BLaER1 (cell line): ENCODE results near the gene ATP8A2.

ENCODE experiments used
- H3K27ac ChIP-seq: shearing (Covaris generic); formaldehyde crosslinking; 2 replicates; pipeline ENCODE4 v1.8.1; 2022
- H3K27me3 ChIP-seq: shearing (Covaris generic); formaldehyde crosslinking; 2 replicates; pipeline ENCODE4 v1.8.1; 2022
- H3K36me3 ChIP-seq: shearing (Covaris generic); formaldehyde crosslinking; 2 replicates; pipeline ENCODE4 v1.8.1; 2022
- H3K4me1 ChIP-seq: shearing (Covaris generic); formaldehyde crosslinking; 2 replicates; pipeline ENCODE4 v1.8.1; 2022
- H3K4me2 ChIP-seq: shearing (Covaris generic); formaldehyde crosslinking; 2 replicates; pipeline ENCODE4 v1.8.1; 2022
- H3K4me3 ChIP-seq: shearing (Covaris generic); formaldehyde crosslinking; 2 replicates; pipeline ENCODE4 v1.8.1; 2022
- H3K9ac ChIP-seq: shearing (Covaris generic); formaldehyde crosslinking; 2 replicates; pipeline ENCODE4 v1.8.1; 2022
- H3K9me3 ChIP-seq: shearing (Covaris generic); formaldehyde crosslinking; 2 replicates; pipeline ENCODE4 v1.8.1; 2022
- H4K20me1 ChIP-seq: shearing (Covaris generic); formaldehyde crosslinking; 2 replicates; pipeline ENCODE4 v1.8.1; 2022
- Cebpa-rat ChIP-seq: shearing (Covaris generic); IDR thresholded peaks from 2 replicates; pipeline ENCODE4 v1.8.1; 2022

ATP8A2 gene

DNA sequence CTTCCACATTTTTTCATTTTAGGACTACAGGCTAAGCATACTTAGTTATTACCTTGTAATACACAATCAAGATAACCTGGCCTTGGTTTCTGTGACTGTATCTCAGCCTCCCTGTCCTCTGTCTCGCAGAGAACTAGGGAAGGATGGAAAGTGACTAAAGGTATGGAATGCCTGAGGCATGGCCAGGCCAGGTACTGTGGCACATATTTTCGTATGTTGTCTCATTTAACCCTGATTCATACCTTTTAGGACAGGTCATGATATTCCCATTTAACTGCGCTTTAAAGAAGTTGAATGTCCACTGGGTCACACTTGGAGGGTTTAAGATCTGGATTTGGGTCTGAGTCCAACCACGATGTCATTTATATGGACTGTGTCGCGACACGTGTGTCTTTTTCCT lies 357.4 kb downstream of the ATP8A2 start:
- Histone ChIP-seq H3K4me3 (no peak overlapping the region), H3K4me2 (no peak overlapping the region), H3K4me1 (no peaks in the 10 kb centered on the region), H3K9ac (no peak overlapping the region), H3K9me3 (no peaks in the 10 kb centered on the region), H4K20me1 (no peaks in the 10 kb centered on the region), H3K27ac (no peak overlapping the region), H3K27me3 (no peaks in the 10 kb centered on the region), H3K36me3 (no peaks in the 10 kb centered on the region)
- TF ChIP-seq Cebpa-rat = no peak

DNA sequence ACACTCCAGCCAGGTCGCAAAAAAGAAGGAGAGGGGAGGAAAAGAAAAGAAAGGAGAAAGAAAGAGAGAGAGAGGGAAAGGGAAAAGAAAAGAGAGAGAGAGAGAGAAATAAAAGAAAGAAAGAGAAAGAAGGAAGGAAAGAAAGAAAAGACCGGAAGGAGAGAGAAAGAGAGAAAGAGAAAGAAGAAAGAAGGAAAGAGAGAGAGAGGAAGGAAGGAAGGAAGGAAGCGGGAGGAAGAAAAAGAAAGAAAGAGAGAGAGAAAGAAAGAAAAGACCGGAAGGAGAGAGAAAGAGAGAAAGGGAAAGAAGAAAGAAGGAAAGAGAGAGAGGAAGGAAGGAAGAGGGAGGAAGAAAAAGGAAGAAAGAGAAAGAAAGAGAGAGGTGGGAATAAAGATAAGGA lies 359.3 kb downstream of the ATP8A2 start:
- no peak overlapping the region for H3K4me2 ChIP-seq
- H3K4me1 ChIP-seq = no peaks in the 10 kb centered on the region

DNA sequence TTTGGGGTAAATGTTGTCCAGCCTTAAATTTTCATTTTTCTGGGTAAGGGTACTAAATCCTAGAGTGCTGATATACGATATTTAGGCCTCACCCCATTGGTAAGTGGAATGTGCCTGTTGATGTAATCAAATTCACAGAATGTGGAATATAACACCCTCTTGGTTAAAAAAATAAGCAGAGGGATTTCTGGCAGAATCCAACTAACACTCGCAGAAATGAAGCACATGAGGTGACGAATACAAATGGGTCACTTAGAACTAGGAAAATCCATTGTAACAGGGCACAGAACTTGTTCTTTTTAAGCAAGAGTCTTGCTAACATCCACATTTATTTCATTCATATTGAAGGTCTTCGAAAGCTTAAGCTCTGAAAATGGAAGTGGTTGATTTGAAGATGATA lies 359.8 kb downstream of the ATP8A2 start:
- Histone ChIP-seq H3K4me2 (no peak overlapping the region), H3K27ac (no peak overlapping the region), H3K27me3 (no peaks in the 10 kb centered on the region), H3K36me3 (no peaks in the 10 kb centered on the region), H4K20me1 (no peaks in the 10 kb centered on the region), H3K4me1 (peaks cover 1% of the 10 kb centered on the region), H3K4me3 (no peak overlapping the region), H3K9me3 (no peaks in the 10 kb centered on the region), H3K9ac (no peak overlapping the region)
- TF ChIP-seq Cebpa-rat = no peak

More for the DNA sequence above, 359.3 kb downstream of the ATP8A2 start:
- no peak overlapping the region for H3K9ac ChIP-seq
- H3K36me3 ChIP-seq = no peaks in the 10 kb centered on the region
- H3K27me3 ChIP-seq = no peaks in the 10 kb centered on the region
- TF ChIP-seq Cebpa-rat = no peak
- no peak overlapping the region for H3K4me3 ChIP-seq
- H3K9me3 ChIP-seq = no peaks in the 10 kb centered on the region
- no peak overlapping the region for H3K27ac ChIP-seq
- H4K20me1 ChIP-seq = no peaks in the 10 kb centered on the region

- no peaks in the 10 kb centered on the region for H3K36me3 ChIP-seq
- H3K9ac ChIP-seq = no peak overlapping the region
- H3K4me3 ChIP-seq = no peak overlapping the region
- no peaks in the 10 kb centered on the region for H4K20me1 ChIP-seq
- H3K27me3 ChIP-seq = no peaks in the 10 kb centered on the region
- peaks cover 9% of the 10 kb centered on the region for H3K4me1 ChIP-seq
- no peak overlapping the region for H3K27ac ChIP-seq
- no peak overlapping the region for H3K4me2 ChIP-seq
- no peak for TF ChIP-seq Cebpa-rat
- H3K9me3 ChIP-seq = no peaks in the 10 kb centered on the region
Measured at GRCh38 chr13:25732111-25732865, 360.5 kb downstream of the ATP8A2 start.

DNA sequence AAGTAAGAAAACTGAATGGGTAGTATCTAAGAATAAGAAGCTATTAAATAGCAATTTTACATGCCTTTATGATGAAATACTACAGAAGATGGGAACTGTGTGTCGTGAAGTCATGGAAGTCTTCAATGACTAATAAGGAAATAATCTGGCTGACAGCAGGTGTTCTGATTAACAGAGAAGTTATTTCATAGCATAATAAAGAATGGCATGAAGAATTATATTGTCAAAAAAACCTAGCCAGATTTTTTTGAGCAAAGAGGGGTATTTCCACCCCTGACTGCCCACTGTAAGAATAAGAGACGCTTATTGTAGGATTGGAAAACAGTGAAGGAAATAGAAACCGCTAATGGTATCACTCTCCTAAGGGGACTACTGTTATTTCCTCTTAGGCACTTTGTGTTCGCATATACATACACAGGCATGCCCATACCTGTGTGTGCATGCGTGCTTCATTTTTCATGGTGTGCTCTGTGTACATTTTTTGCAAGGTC lies 361.3 kb downstream of the ATP8A2 start:
- Histone ChIP-seq H3K9me3 (no peaks in the 10 kb centered on the region), H3K4me1 (peaks cover 16% of the 10 kb centered on the region), H3K27ac (no peak overlapping the region), H4K20me1 (no peaks in the 10 kb centered on the region), H3K36me3 (no peaks in the 10 kb centered on the region), H3K4me3 (no peak overlapping the region), H3K4me2 (no peak overlapping the region), H3K27me3 (no peaks in the 10 kb centered on the region), H3K9ac (no peak overlapping the region)
- no peak for TF ChIP-seq Cebpa-rat

GRCh38 chr13:25733696-25734435 lies 362.1 kb downstream of the ATP8A2 start:
- no peaks in the 10 kb centered on the region for H3K9me3 ChIP-seq
- no peaks in the 10 kb centered on the region for H4K20me1 ChIP-seq
- no peaks in the 10 kb centered on the region for H3K36me3 ChIP-seq
- H3K4me1 ChIP-seq = peaks cover 24% of the 10 kb centered on the region
- H3K27me3 ChIP-seq = no peaks in the 10 kb centered on the region
- H3K4me3 ChIP-seq = no peak overlapping the region
- H3K4me2 ChIP-seq = no peak overlapping the region
- H3K27ac ChIP-seq = no peak overlapping the region
- TF ChIP-seq Cebpa-rat = no peak
- no peak overlapping the region for H3K9ac ChIP-seq

GRCh38 chr13:25738342-25739196 lies 366.8 kb downstream of the ATP8A2 start:
- H3K4me1 ChIP-seq = peaks cover 26% of the 10 kb centered on the region
- H4K20me1 ChIP-seq = no peaks in the 10 kb centered on the region
- no peaks in the 10 kb centered on the region for H3K9me3 ChIP-seq
- 0 out of 2 replicates have a peak overlapping the region, but pooled peaks have one; percentile 5 for H3K27ac ChIP-seq
- H3K36me3 ChIP-seq = no peaks in the 10 kb centered on the region
- H3K4me2 ChIP-seq = peak overlapping the region; percentile 48
- H3K9ac ChIP-seq = no peak overlapping the region
- H3K4me3 ChIP-seq = no peak overlapping the region
- H3K27me3 ChIP-seq = no peaks in the 10 kb centered on the region
- no peak for TF ChIP-seq Cebpa-rat

DNA sequence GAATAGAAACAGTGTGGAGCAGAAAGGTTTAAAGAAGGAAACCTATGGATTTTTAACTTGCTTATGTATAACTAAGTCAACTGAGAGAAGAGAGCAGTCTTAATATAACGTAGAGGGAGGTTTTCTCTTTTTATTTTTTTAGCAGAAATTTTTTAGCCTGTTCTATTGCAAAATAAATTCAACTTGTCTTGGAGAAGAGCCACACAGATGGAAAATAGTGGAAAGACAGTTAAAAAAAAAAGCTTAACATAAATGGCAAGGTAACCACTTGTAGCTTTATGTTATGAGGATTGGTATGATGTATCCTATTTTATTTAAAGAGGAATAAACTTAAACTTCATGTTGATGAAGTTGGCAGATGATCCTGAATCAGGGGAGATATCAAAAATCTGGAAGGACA lies 367.6 kb downstream of the ATP8A2 start:
- H3K4me2 ChIP-seq = no peak overlapping the region
- H3K27me3 ChIP-seq = no peaks in the 10 kb centered on the region
- H3K27ac ChIP-seq = no peak overlapping the region
- TF ChIP-seq Cebpa-rat = no peak
- H3K4me1 ChIP-seq = peaks cover 26% of the 10 kb centered on the region
- H3K9ac ChIP-seq = no peak overlapping the region
- no peaks in the 10 kb centered on the region for H3K9me3 ChIP-seq
- no peaks in the 10 kb centered on the region for H3K36me3 ChIP-seq
- H4K20me1 ChIP-seq = no peaks in the 10 kb centered on the region
- no peak overlapping the region for H3K4me3 ChIP-seq

DNA sequence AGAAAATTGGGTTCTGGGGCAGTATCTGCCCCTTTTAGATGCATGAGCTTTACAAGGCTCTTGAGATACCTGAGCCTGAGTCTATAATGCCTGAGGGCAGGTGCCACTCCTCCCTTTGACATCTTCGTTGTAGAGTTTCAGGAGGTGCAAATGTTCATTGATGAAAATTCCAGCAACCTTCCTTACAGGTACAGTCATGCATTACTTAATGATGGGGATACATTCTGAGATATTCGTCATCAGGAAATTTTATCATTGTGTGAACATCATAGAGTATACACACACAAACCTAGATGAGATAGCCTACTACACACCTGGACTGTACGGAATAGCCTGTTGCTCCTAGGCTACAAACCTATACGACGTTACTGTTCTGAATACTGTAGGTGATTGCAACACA lies 370.0 kb downstream of the ATP8A2 start:
- H3K27me3 ChIP-seq = no peaks in the 10 kb centered on the region
- no peak overlapping the region for H3K9ac ChIP-seq
- H3K36me3 ChIP-seq = no peaks in the 10 kb centered on the region
- peaks cover 23% of the 10 kb centered on the region for H3K4me1 ChIP-seq
- H3K4me2 ChIP-seq = no peak overlapping the region
- no peak overlapping the region for H3K4me3 ChIP-seq
- no peaks in the 10 kb centered on the region for H3K9me3 ChIP-seq
- no peak overlapping the region for H3K27ac ChIP-seq
- TF ChIP-seq Cebpa-rat = no peak
- H4K20me1 ChIP-seq = no peaks in the 10 kb centered on the region
